ENCODE results near the gene AGO3. TPM values are rescaled to one million over a fixed set of nuclear protein-coding genes. Genes with fewer than 3 reads are reported as not detected.
"Not testable (repeated sequence)": the region's sequence is repeated elsewhere in the genome, so short reads cannot be mapped to it uniquely, and the experiment has no call there.

Gene AGO3
- total RNA-seq, 1 donor from 2014 or later: 19.1 TPM

DNA sequence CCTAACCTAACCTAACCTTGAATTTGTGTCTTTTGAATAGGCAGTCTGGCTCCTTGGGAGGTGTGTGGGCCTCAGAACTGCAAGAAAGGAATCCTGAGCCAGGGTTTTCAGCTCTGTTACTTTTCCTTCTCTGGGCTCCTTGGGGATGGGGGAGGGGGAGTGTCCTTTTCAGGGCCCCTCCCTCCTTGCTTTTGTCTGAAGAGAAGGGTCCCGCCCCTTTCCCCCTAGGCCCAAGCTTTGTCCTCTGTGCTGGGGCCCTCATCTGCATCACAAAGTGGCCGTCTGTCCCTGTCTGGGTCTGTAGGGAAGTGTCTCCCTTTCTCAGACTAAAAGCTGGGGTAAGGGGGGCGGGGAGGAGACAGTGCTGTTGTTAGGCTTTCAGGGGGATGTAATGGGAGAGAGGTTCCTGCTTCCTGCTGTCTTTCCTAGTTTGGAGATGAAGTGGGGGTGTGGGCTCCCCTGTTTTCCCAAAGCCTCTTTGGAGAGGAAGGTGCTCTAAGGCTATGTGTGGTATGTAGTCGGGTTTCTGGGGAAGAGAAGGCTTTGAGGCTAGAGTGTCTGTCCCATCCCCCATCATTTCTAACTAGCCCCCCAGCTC, 44.8 kb upstream of the AGO3 start:
- TF ChIP-seq, protein P1, sequence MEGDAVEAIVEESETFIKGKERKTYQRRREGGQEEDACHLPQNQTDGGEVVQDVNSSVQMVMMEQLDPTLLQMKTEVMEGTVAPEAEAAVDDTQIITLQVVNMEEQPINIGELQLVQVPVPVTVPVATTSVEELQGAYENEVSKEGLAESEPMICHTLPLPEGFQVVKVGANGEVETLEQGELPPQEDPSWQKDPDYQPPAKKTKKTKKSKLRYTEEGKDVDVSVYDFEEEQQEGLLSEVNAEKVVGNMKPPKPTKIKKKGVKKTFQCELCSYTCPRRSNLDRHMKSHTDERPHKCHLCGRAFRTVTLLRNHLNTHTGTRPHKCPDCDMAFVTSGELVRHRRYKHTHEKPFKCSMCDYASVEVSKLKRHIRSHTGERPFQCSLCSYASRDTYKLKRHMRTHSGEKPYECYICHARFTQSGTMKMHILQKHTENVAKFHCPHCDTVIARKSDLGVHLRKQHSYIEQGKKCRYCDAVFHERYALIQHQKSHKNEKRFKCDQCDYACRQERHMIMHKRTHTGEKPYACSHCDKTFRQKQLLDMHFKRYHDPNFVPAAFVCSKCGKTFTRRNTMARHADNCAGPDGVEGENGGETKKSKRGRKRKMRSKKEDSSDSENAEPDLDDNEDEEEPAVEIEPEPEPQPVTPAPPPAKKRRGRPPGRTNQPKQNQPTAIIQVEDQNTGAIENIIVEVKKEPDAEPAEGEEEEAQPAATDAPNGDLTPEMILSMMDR (conservative IDR thresholded peaks at IDR 0.05; ENCODE audit: low read depth, low read length): no peak
- no peak for DNase-seq (ENCODE audit: low read depth)
- H3K4me3 ChIP-seq (ENCODE audit: low read depth, low read length): no peak overlapping the region

DNA sequence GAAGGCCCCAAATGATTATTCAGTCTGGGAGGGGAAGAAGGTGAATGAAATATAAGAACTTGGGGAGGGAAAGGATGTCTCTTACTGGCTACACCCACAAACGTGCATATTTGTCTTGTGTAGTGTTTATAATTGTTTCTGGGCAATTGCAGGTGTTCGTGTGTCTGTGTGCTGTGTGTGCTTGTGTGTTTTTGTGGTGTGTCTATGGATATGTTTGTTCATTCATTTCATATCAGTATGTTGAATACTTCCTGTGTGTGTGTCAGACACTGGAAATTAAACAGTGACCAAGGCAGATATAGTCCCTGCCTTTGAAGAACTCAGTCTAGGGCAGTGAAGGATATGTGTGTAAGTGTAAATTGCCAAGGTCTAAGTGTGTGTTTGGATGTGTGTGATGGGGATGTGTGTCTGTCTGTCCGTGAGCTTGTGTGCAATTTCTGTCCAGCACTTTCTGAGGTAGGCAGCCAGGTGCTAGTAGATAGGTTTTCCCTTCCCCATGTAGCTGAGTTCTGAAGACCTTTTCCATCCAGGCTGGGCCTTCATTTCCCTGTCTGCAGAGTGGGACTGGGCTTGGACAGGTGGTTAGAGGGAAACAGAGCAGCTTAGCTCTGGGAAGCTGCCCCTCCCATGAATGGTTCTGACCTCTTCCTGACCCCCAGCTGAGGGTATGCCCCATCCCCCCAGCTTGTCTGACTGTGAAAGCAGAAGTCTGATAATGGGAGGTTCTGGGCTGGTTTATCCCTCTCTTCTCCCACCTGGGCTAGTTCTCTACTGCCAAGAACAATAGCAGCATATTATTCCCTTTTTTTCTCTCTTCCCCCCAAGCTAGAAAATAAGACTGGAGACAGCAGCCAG, 44.1 kb upstream of the AGO3 start:
- no peak for DNase-seq (ENCODE audit: low read depth)
- TF ChIP-seq, protein P1 (conservative IDR thresholded peaks at IDR 0.05; ENCODE audit: low read depth, low read length): no peak
- H3K4me3 ChIP-seq (ENCODE audit: low read depth, low read length): no peak overlapping the region

DNA sequence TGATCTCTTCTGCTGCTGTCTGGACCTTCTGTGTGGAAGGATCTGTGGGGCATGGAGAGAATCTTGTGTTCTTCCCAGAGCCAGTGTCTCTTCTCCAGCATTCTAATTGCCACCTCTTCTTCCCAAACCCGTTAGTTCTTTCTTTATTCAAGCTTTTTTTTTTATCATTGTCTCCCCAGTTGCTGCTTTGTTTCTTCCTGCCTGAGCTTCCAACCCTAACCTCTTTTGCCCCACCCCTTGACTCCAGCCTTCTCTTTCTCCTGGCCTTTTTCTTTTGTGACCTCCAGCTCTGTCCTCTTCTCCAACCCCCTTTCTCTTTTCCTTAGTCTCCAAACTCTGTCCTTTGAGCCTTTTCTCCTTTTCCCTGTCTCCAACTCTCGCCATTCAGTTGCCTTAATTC, 43.4 kb upstream of the AGO3 start:
- TF ChIP-seq, protein P1 (conservative IDR thresholded peaks at IDR 0.05; ENCODE audit: low read depth, low read length): no peak
- no peak overlapping the region for H3K4me3 ChIP-seq (ENCODE audit: low read depth, low read length)
- no peak for DNase-seq (ENCODE audit: low read depth)

DNA sequence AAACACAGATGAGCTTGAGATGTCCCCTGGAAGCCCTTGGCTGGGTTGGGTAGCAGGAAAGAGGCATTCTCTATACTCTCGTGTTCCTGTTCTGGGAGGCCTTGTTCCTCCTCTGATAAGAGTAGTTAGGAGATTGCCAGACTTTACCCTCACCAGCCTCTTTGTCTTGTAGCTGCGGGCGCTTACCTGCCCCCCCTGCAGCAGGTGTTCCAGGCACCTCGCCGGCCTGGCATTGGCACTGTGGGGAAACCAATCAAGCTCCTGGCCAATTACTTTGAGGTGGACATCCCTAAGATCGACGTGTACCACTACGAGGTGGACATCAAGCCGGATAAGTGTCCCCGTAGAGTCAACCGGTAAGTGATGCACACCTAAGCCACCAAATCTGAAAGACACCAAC, 42.6 kb upstream of the AGO3 start:
- DNase-seq (ENCODE audit: low read depth): no peak
- TF ChIP-seq, protein P1 (conservative IDR thresholded peaks at IDR 0.05; ENCODE audit: low read depth, low read length): no peak
- H3K4me3 ChIP-seq (ENCODE audit: low read depth, low read length): no peak overlapping the region

DNA sequence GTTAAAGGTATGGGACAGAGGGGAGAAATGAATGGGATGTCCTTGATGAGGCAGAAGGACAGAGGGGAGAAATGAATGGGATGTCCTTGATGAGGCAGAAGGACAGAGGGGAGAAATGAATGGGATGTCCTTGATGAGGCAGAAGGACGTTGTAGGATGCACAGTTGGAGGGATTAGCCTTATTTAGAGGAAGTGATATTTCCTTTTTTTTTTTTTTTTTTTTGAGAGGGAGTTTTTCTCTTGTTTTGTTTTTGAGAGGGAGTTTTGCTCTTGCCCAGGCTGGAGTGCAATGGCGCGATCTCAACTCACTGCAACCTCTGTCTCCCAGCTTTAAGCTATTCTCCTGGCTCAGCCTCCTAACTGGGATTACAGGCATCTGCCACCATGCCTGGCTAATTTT, 41.9 kb upstream of the AGO3 start:
- DNase-seq (ENCODE audit: low read depth); H3K4me3 ChIP-seq (ENCODE audit: low read depth, low read length): not testable (repeated sequence)

DNA sequence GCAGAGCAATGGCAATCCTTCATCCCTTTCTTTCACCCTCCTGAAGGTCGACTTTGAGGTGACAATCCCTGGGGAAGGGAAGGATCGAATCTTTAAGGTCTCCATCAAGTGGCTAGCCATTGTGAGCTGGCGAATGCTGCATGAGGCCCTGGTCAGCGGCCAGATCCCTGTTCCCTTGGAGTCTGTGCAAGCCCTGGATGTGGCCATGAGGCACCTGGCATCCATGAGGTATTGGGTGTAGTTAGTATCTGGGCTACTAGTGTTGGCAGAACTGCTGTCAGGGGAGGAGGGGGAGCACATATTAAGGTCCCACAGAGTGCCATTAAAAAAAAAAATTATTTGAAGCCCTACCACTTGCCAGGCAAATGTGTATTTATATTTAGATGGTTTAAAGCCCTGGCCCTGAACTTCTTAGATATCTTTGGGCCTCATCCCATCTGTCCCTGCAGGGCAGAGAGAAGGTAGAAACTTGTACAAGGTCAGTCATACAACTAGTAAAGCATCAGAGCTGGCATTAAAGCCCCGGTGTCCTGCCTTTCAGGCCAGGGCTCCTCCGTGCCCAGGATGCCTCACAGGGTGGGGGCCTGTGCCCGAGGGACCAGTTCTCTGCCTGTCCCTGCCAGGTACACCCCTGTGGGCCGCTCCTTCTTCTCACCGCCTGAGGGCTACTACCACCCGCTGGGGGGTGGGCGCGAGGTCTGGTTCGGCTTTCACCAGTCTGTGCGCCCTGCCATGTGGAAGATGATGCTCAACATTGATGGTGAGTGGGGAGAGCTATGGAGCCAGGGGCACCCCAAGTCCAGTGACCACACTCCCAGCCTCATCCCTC, 37.6 kb upstream of the AGO3 start:
- TF ChIP-seq, protein P1 (conservative IDR thresholded peaks at IDR 0.05; ENCODE audit: low read depth, low read length): no peak
- no peak for DNase-seq (ENCODE audit: low read depth)
- H3K4me3 ChIP-seq (ENCODE audit: low read depth, low read length): no peak overlapping the region

DNA sequence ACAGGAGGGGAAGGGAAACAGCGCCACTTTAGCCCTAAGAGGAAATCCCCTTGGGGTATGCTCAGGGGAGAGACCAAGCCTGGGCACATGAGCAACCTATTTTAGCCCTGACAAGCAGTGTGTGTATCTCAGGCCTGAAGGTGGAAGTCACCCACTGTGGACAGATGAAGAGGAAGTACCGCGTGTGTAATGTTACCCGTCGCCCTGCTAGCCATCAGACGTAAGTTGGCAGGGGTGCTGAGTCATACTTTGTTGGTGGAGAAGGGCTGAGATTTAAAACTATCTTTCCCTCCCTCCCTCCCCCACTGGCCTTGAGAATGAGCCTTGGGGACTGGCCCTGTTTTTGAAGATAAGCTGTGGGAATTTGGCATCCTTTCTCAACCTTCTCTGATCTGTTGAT, 36.7 kb upstream of the AGO3 start:
- no peak overlapping the region for H3K4me3 ChIP-seq (ENCODE audit: low read depth, low read length)
- TF ChIP-seq, protein P1 (conservative IDR thresholded peaks at IDR 0.05; ENCODE audit: low read depth, low read length): no peak
- no peak for DNase-seq (ENCODE audit: low read depth)

Measured in epithelial cell of proximal tubule (primary cell).